ENCODE data around the gene PDLIM3. TPM values are rescaled to one million over a fixed set of nuclear protein-coding genes. Genes with fewer than 3 reads are reported as not detected.

The PDLIM3 gene
- total and polyA plus RNA-seq, 2 of the 13 experiments (the other 11 are each of a cell fraction or from before 2014, with no cell fraction given) = 5.9 to 14.0 TPM

GRCh38 chr4:185504098-185505047, 30.9 kb downstream of the PDLIM3 start (continued):
- TF ChIP-seq HMGXB4 (CRISPR knock-in tag; IDR thresholded peaks at IDR 0.05; ENCODE audit: borderline replicate concordance in 1 of 2, low read depth in 1 of 2) (0 out of 4 replicates have a peak, but pooled peaks of 1 of the 2 experiments have one; percentile 30), ZNF580 (CRISPR knock-in tag; IDR thresholded peaks at IDR 0.05; ENCODE audit: borderline replicate concordance, low read depth) (no peak), RAD51 (IDR thresholded peaks at IDR 0.05; ENCODE audit: borderline replicate concordance) (no peak), ZNF609 (CRISPR knock-in tag; IDR thresholded peaks at IDR 0.05; ENCODE audit: borderline replicate concordance) (no peak; the same call in 1 of the 2 replicates), FOXJ3 (CRISPR knock-in tag; IDR thresholded peaks at IDR 0.05; ENCODE audit: borderline replicate concordance) (peak; percentile 51; the same call in 1 of the 2 replicates), ZNF720 (CRISPR knock-in tag; IDR thresholded peaks at IDR 0.05) (no peak), ZUFSP (CRISPR knock-in tag; IDR thresholded peaks at IDR 0.05; ENCODE audit: borderline replicate concordance) (no peak), THAP9 (CRISPR knock-in tag; IDR thresholded peaks at IDR 0.05; ENCODE audit: borderline replicate concordance) (no peak), KMT2A (CRISPR knock-in tag; IDR thresholded peaks at IDR 0.05) (no peak), ZFP36 (IDR thresholded peaks at IDR 0.05; ENCODE audit: borderline replicate concordance, low read depth, low read length, partially characterized antibody) (peak; percentile 10), ZNF749 (CRISPR knock-in tag; IDR thresholded peaks at IDR 0.05; ENCODE audit: borderline replicate concordance) (no peak), PAX8 (CRISPR knock-in tag; IDR thresholded peaks at IDR 0.05; ENCODE audit: borderline replicate concordance) (no peak), JDP2 (CRISPR knock-in tag; IDR thresholded peaks at IDR 0.05; ENCODE audit: borderline replicate concordance) (no peak), TBX2 (CRISPR knock-in tag; IDR thresholded peaks at IDR 0.05; ENCODE audit: borderline replicate concordance) (peak; percentile 77), ZNF629 (CRISPR knock-in tag; conservative IDR thresholded peaks at IDR 0.05) (no peak)
